GM12891 (cell line): ENCODE data around the gene PRDM16.
A peak's percentile ranks its signal among the peaks of the same experiment; 100 is the strongest.

Experiments used
- DNase-seq: peaks from one replicate; pipeline ENCODE4 v3.0.0; 2011; ENCODE audit warnings: low spot score; ENCODE audit not compliant: insufficient read length
- FAIRE-seq: peaks from 2 replicates; lab custom pipeline; 2011; peaks lifted over from hg19 to GRCh38; lab: Jason Lieb, UNC
- PAX5 ChIP-seq: IDR thresholded peaks from 2 replicates; pipeline ENCODE4 v1.6.1; 2011; ENCODE audit warnings: low read length, moderate library complexity, mild to moderate bottlenecking; ENCODE audit not compliant: insufficient read depth, severe bottlenecking
- POLR2A ChIP-seq: IDR thresholded peaks from 2 replicates; pipeline ENCODE4 v1.6.1; 2011; ENCODE audit warnings: low read depth, low read length, control low read depth
- POLR2AphosphoS5 ChIP-seq: IDR thresholded peaks from 2 replicates; pipeline ENCODE4 v1.6.1; 2011; ENCODE audit warnings: low read depth, low read length, control low read depth
- POU2F2 ChIP-seq: IDR thresholded peaks from 2 replicates; pipeline ENCODE4 v1.6.1; 2011; ENCODE audit warnings: low read depth, mild to moderate bottlenecking, control low read depth, low read length, moderate library complexity
- SPI1 ChIP-seq: IDR thresholded peaks from 2 replicates; pipeline ENCODE4 v1.6.1; 2011; ENCODE audit warnings: low read depth, low read length, control low read depth
- TAF1 ChIP-seq: IDR thresholded peaks from 2 replicates; pipeline ENCODE4 v1.6.1; 2011; ENCODE audit warnings: low read depth, low read length, control low read depth

The PRDM16 gene

DNA sequence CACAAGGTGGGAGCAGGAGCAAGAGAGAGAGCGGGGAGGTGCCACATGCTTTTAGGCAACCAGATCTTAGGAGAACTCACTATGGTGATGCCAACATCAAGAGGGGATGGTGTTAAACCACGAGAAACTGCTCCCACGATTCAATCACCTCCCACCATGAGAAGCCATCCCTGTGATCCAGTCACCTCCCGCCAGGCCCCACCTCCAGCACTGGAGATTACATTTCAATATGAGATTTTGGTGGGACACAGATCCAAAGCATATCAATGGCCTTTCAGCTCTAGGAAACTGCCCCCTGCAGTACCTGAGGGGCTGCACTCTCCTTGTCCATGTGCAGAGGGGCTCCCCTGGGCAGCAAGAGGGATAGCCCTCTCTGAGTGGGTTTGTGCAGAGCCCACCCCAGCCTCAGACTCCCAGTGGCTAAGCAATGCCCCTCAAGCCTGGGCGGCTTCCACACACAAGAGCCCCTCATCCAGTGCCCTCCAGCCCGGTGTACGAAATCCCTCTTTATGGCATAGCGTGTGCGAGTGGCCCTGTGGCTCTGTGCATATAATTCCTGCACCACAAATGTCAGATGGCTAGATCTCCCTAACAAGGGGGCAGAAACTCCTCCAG is 15.5 kb upstream of the PRDM16 start:
- FAIRE-seq: no peak
- TF ChIP-seq PAX5: no peak
- TF ChIP-seq POU2F2: no peak
- TF ChIP-seq SPI1: no peak
- no peak for TF ChIP-seq POLR2A
- no peak for TF ChIP-seq TAF1
- TF ChIP-seq POLR2AphosphoS5: no peak
- no peak for DNase-seq

DNA sequence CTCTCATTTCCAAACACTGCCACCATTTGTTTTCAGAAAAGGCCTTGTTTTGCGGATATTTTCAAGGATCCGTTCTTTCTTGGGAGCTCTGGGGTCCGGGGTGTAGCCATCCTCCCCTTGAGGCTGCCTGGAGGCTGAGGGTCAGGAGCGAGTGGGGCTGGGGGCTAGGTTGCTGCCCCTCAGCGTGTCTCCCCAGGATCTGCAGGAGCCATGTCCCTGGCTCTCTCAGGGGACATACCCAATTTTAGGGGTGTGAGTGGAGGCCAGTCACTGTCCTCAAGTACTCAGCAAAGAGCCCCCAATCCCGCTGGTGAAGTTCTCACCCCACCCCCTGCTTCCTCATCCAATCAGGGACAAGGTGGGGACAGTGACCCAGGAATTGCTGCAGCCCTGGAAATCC is 15.0 kb upstream of the PRDM16 start:
- no peak for FAIRE-seq
- no peak for TF ChIP-seq POU2F2
- TF ChIP-seq SPI1: no peak
- TF ChIP-seq POLR2A: no peak
- no peak for TF ChIP-seq PAX5
- TF ChIP-seq POLR2AphosphoS5: no peak
- no peak for TF ChIP-seq TAF1
- DNase-seq: no peak

DNA sequence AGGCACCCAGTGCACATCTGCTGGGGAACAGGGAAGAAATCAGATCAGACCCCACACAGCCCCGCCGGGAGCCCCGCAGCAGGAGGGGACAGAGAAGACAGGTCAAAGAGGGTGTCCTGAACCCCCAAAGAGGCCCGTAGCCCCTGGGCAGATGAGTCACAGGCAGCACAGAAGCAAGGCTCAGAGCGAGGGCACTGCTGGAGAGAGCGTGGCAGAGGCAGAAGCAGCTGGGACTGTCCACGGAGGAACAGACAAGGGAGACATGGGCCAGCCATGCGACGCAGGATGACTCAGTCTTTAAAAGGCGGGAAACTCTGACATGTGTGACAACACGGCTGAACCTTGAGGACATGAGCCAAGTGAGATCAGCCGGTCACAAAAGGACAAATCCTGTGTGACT is 14.5 kb upstream of the PRDM16 start:
- TF ChIP-seq SPI1 (no peak), PAX5 (no peak), POU2F2 (no peak), POLR2A (no peak), TAF1 (no peak), POLR2AphosphoS5 (no peak)
- no peak for DNase-seq
- no peak for FAIRE-seq

DNA sequence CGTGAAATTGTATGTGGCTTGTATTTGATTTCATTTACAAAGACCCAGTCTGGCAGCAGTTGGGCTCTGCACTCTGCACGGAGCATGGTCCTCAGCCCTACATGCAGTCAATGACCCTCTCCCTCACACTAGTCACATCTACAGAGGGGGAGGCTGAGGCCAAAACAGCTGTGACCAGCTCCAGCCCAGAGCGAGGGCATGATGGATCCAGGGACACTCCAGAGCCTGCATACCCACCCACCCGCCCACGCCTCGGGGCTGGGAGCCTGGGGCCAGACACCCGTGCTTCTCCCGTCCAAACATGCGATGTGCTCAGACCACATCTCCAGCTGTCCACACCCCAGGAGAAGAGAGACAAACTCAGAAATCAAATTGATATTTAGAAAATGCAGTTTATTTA is 14.0 kb upstream of the PRDM16 start:
- DNase-seq (no peak), FAIRE-seq (no peak)
- no peak for TF ChIP-seq PAX5
- TF ChIP-seq SPI1: no peak
- no peak for TF ChIP-seq POU2F2
- TF ChIP-seq TAF1: no peak
- no peak for TF ChIP-seq POLR2A
- TF ChIP-seq POLR2AphosphoS5: no peak

DNA sequence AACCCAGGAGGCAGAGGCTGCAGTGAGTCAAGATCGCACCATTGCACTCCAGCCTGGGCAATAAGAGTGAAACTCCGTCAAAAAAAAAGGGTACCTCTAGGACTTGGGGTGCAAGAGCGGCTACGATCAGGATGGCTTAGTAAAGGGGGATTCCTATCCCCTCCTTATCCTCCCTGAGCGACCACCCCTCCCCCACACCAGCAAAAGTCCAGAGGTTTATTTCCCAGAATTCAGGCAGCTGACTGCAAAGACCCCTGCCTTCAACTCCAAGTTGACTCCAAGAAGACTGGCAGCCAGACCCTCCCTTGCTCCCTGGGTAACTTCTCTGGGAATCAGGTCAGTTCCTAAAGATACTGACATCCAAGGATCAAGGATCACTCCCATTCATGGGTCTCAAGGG is 12.4 kb upstream of the PRDM16 start:
- TF ChIP-seq POLR2AphosphoS5: no peak
- TF ChIP-seq SPI1: no peak
- no peak for TF ChIP-seq PAX5
- no peak for TF ChIP-seq POLR2A
- no peak for TF ChIP-seq TAF1
- TF ChIP-seq POU2F2: no peak
- FAIRE-seq (no peak), DNase-seq (no peak)

DNA sequence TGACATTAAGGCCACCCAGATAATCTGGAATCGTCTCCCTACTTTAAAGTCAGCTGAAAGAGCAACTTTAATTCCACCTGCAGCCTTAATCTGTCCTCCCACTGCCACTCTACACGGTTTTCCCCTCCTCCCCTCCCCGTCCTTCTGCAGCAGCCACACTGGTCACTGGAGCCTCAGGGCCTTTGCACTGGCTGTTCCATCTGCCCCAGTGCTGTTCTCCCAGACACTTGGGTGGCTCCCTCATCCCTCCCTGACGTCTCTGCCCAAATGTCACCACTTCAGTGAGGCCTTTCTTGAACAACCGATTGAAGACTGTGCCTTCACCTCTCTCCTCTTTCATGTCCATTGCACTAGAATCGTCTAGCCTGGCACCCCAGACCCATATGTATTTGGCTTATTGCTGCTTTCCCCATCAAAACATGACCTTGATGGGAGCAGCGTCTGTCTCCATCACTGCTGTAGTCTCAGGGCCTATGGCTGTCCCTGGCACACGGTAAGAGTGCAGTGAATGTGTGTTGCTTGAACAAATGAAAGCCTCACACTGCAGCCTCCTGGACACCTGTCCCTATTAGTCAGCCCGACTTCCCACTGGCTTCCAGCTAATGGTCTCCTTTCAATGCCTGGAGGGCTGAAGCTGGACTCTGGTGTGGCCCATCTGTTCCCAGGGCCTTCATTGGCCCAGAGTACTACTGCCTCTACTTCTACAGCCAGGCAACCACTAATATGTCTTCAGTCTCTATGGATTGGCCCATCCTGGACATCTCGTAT is 10.6 kb upstream of the PRDM16 start:
- no peak for FAIRE-seq
- DNase-seq: no peak
- TF ChIP-seq POLR2A (no peak), POU2F2 (no peak), POLR2AphosphoS5 (no peak), SPI1 (no peak), TAF1 (no peak), PAX5 (no peak)

DNA sequence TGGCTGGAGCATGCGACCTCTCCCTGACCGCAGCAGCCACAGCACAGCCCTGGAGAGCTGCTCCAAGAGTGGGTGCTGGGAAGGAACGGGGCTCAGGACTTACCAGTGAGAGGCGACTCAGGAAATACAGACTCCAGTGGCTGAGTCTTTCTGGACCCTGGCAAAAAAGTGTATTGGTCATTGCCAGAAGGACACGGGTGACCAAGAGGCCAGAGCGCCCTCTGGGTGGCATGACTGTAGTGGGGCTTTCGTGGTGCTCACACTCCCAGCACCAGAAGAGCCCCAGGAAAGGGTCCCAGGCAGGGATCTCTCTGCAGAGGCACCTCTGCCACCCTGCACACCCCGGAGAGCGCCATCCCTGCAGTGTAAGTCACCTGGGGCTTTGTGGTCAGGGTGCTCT is 8.9 kb upstream of the PRDM16 start:
- TF ChIP-seq POU2F2: no peak
- no peak for TF ChIP-seq POLR2AphosphoS5
- TF ChIP-seq PAX5: no peak
- TF ChIP-seq TAF1: no peak
- TF ChIP-seq POLR2A: no peak
- TF ChIP-seq SPI1: no peak
- DNase-seq (no peak), FAIRE-seq (no peak)

DNA sequence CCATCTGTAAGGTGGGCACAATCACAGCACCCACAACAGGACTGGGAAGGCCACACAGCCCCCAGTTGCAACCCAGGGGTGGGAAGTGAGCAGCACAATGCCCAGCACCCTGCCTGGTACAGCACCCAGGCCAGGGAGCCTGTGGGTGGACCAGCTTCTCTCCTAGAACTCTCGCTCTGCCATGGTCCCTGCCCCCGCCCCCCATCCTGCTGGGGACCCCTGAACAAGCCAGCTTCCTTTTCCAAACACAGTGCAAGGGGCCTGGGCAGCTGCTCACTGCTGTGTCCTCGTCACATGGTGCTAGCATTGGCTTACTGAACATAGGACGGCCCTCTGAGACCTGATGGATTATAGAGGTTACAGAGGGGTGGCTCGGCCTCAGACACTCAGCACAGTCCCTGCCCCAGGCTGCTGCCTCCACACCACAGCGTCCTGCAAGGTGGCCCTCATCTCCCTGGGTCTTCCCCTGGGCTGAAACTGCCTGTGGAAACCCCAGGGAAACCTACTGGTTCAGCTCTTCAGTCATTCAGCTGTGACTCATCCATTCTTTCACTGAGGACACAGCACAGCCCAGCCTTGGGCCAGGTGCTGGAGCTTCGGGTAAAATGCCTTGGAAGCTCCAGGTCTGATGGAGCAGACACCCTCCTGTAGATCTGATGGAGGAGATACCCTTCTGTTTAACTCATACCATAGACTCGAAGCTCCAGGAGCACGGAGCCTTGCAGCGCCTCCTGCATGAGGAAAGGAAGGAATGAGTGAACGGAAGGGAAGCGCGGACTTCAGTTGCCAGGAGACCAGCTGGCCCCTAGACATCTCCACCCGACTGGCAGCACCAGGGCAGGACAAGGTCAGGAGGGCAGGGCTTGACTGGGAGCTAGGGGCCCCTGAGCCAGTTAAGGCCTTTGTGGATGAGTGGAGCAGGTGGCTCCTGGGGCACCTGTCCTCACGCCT is 8.1 kb upstream of the PRDM16 start:
- FAIRE-seq (no peak), DNase-seq (peak; percentile 16)
- TF ChIP-seq TAF1: no peak
- no peak for TF ChIP-seq POU2F2
- no peak for TF ChIP-seq PAX5
- TF ChIP-seq POLR2A: no peak
- TF ChIP-seq SPI1: no peak
- TF ChIP-seq POLR2AphosphoS5: no peak

DNA sequence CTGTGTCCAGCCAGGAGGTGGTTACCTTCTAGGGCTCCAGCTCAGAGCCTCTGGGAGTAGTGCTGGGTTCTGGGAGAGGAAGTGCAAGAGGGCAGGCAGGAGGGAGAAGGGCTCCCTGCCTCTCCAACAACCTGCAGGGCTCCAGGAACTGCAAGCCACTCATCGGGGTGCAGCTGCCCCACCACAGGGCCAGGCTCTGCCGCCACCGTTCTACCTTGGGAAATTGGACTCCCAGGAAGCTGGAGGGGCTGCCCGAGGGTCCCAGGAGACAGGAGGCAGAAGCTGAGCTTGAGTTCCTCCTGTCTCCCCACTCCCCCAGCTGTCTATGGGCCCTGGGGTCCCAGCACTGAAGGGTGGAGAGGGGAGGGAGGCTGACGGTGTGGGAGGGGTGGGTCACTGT is 7.4 kb upstream of the PRDM16 start:
- FAIRE-seq (no peak), DNase-seq (no peak)
- TF ChIP-seq TAF1 (no peak), POU2F2 (no peak), POLR2AphosphoS5 (no peak), PAX5 (no peak), POLR2A (no peak), SPI1 (no peak)
